Thyroid gland (tissue), 4 donors: ENCODE data around the gene MAP7. TPM values are rescaled to one million over a fixed set of nuclear protein-coding genes. Genes with fewer than 3 reads are reported as not detected.

Source experiments
- DNase-seq, 2 donors: peaks; one replicate each; pipeline ENCODE4 v3.0.0-alpha.2; 2019
- H3K27ac ChIP-seq, 3 donors: fragments of 200-600 bp; sonication (generic); 1 replicate in 2 of 3; 2 replicates in 1 of 3; pipeline ENCODE4 v1.5.1; 2016 to 2019; ENCODE audit warnings: mild to moderate bottlenecking in 1 of 3, moderate library complexity in 1 of 3
- H3K27me3 ChIP-seq: fragments of 200-600 bp; sonication (generic); one replicate; pipeline ENCODE4 v1.5.1; 2019
- H3K36me3 ChIP-seq, 2 donors: fragments of 200-600 bp; sonication (generic); one replicate each; pipeline ENCODE4 v1.5.1; 2016 to 2019
- H3K4me1 ChIP-seq, 2 donors: fragments of 200-600 bp; sonication (generic); one replicate each; pipeline ENCODE4 v1.5.1; 2017 to 2019
- H3K4me3 ChIP-seq, 3 donors: fragments of 200-600 bp; sonication (generic); replicated peaks in 1 of 3; 1 replicate in 2 of 3; 2 replicates in 1 of 3; pipeline ENCODE4 v1.5.1; 2016; ENCODE audit warnings: mild to moderate bottlenecking in 1 of 3
- H3K9me3 ChIP-seq: fragments of 200-600 bp; sonication (generic); one replicate; pipeline ENCODE4 v1.5.1; 2017
- CTCF ChIP-seq, 6 experiments: fragments of 200-600 bp in 3 of 6; fragments of 450-650 bp in 3 of 6; sonication (generic) in 3 of 6; IDR thresholded peaks; one replicate each; pipeline ENCODE4 v1.5.1; 2016 to 2019; ENCODE audit warnings: antibody characterized with exemption in 6 of 6, mild to moderate bottlenecking in 2 of 6, inconsistent platforms in 1 of 6, moderate library complexity in 1 of 6
- POLR2A ChIP-seq, 2 donors: fragments of 450-650 bp; IDR thresholded peaks; one replicate each; pipeline ENCODE4 v1.6.1; 2017; ENCODE audit warnings: antibody characterized with exemption in 2 of 2, mild to moderate bottlenecking in 2 of 2, moderate library complexity in 1 of 2
- WGBS, 2 donors: methylation state at CpG; one replicate each; pipeline ENCODE4 v1.1.5; 2017; 5-methylcytosine and 5-hydroxymethylcytosine counted together
- intact Hi-C: fragments of 100-400 bp; cut with DNase I; formaldehyde crosslinking; loops from one replicate; pipeline ENCODE4 v1.15.1; 2023
- total RNA-seq, 4 donors: library from RNA; depleted of rRNA; stranded (reverse); fragments of >200 nt; gene quantifications; one replicate each; pipeline ENCODE4 v1.2.3, GENCODE V29; 2016

The MAP7 gene
- total RNA-seq, 4 donors from 2014 or later = 24.5 to 46.0 (median 36.0) TPM

- no peak overlapping the region for H3K27ac ChIP-seq
- H3K4me1 ChIP-seq = no peaks in the 10 kb centered on the region
- no peak for DNase-seq
- H3K9me3 ChIP-seq = no peaks in the 10 kb centered on the region
- no peaks in the 10 kb centered on the region for H3K36me3 ChIP-seq
- H3K27me3 ChIP-seq = no peaks in the 10 kb centered on the region
- TF ChIP-seq POLR2A (IDR thresholded peaks at IDR 0.05) (no peak), CTCF (IDR thresholded peaks at IDR 0.05) (no peak)
- intact Hi-C loops = no loop called here
- 85 to 88% methylated on average over 4 of the region's 4 CpGs for WGBS, 2 donors
- H3K4me3 ChIP-seq = no peak overlapping the region
Measured at GRCh38 chr6:136475686-136476085, 74.5 kb downstream of the MAP7 start.

GRCh38 chr6:136474241-136474640 is 76.0 kb downstream of the MAP7 start:
- DNase-seq = no peak
- no peak overlapping the region for H3K4me3 ChIP-seq
- 94 to 95% methylated on average over 6 of the region's 6 CpGs for WGBS, 2 donors
- H3K27me3 ChIP-seq = no peaks in the 10 kb centered on the region
- no peaks in the 10 kb centered on the region for H3K9me3 ChIP-seq
- H3K36me3 ChIP-seq = no peaks in the 10 kb centered on the region
- intact Hi-C loops = no loop called here
- no peak overlapping the region for H3K27ac ChIP-seq
- H3K4me1 ChIP-seq = no peaks in the 10 kb centered on the region
- TF ChIP-seq CTCF (IDR thresholded peaks at IDR 0.05) (no peak), POLR2A (IDR thresholded peaks at IDR 0.05) (no peak)

GRCh38 chr6:136471922-136472321 is 78.3 kb downstream of the MAP7 start:
- Histone ChIP-seq H3K9me3 (no peaks in the 10 kb centered on the region), H3K4me3 (no peak overlapping the region), H3K27ac (no peak overlapping the region), H3K4me1 (peaks cover 3 to 4% of the 10 kb centered on the region in 2 donors), H3K36me3 (no peaks in the 10 kb centered on the region), H3K27me3 (no peaks in the 10 kb centered on the region)
- DNase-seq = no peak
- 96 to 100% methylated on average over 1 of the region's 1 CpG for WGBS, 2 donors
- intact Hi-C loops = no loop called here
- no peak for TF ChIP-seq POLR2A (IDR thresholded peaks at IDR 0.05)
- no peak for TF ChIP-seq CTCF (IDR thresholded peaks at IDR 0.05)

- intact Hi-C loops = no loop called here
- 46 to 47% methylated on average over 5 of the region's 5 CpGs for WGBS, 2 donors
- TF ChIP-seq POLR2A (IDR thresholded peaks at IDR 0.05) (no peak), CTCF (IDR thresholded peaks at IDR 0.05) (no peak)
- H3K27me3 ChIP-seq = no peaks in the 10 kb centered on the region
- no peak overlapping the region for H3K27ac ChIP-seq
- no peaks in the 10 kb centered on the region for H3K36me3 ChIP-seq
- H3K4me1 ChIP-seq = peaks cover 5 to 9% of the 10 kb centered on the region in 2 donors
- no peak for DNase-seq
- no peaks in the 10 kb centered on the region for H3K9me3 ChIP-seq
- no peak overlapping the region for H3K4me3 ChIP-seq
Measured at GRCh38 chr6:136471372-136471771, 78.8 kb downstream of the MAP7 start.

GRCh38 chr6:136470044-136470443 is 80.2 kb downstream of the MAP7 start:
- no peak for DNase-seq
- Histone ChIP-seq H3K4me3 (no peak overlapping the region), H3K9me3 (no peaks in the 10 kb centered on the region), H3K36me3 (no peaks in the 10 kb centered on the region), H3K27me3 (no peaks in the 10 kb centered on the region), H3K27ac (no peak overlapping the region), H3K4me1 (peaks cover 5 to 9% of the 10 kb centered on the region in 2 donors)
- 72 to 78% methylated on average over 5 of the region's 5 CpGs for WGBS, 2 donors
- TF ChIP-seq CTCF (IDR thresholded peaks at IDR 0.05) = no peak
- no peak for TF ChIP-seq POLR2A (IDR thresholded peaks at IDR 0.05)
- intact Hi-C loops = no loop called here
